ENCODE data around the gene BICDL1.

DNA sequence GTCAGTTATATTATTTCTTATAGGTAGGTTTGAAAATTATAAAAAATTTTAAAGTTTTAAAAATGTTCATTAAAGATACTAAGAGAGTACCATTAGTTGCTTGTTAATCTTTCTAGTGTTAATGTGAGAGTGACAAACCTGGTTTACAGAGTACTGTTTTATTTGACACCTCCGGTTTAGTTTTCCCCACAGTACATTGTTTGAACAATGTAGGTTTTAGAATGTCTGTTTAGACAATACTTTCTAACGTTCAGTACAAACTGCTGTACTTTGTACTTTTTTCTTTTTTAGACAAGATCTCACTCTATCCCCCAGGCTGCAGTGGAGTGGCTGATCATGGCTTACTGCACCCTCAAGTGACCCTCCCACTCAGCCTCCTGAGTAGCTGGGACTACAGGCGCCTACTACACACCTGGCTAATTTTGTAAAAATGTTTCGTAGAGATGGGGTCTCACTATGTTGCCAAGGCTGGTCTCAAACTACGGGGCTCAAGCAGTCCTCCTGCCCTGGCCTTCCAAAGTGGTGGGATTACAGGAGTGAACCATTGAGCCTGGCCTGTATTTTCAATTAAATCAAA lies 3.2 kb downstream of the BICDL1 start:
- TF ChIP-seq, protein P1, sequence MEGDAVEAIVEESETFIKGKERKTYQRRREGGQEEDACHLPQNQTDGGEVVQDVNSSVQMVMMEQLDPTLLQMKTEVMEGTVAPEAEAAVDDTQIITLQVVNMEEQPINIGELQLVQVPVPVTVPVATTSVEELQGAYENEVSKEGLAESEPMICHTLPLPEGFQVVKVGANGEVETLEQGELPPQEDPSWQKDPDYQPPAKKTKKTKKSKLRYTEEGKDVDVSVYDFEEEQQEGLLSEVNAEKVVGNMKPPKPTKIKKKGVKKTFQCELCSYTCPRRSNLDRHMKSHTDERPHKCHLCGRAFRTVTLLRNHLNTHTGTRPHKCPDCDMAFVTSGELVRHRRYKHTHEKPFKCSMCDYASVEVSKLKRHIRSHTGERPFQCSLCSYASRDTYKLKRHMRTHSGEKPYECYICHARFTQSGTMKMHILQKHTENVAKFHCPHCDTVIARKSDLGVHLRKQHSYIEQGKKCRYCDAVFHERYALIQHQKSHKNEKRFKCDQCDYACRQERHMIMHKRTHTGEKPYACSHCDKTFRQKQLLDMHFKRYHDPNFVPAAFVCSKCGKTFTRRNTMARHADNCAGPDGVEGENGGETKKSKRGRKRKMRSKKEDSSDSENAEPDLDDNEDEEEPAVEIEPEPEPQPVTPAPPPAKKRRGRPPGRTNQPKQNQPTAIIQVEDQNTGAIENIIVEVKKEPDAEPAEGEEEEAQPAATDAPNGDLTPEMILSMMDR (IDR thresholded peaks at IDR 0.05) = no peak
- TF ChIP-seq POLR2A (IDR thresholded peaks at IDR 0.05) = no peak
- no peak for TF ChIP-seq POLR2AphosphoS5 (IDR thresholded peaks at IDR 0.05)

All from breast epithelium (tissue), 3 donors.